HG03196 (cell line): ENCODE measurements around the gene KXD1.
"Not testable (repeated sequence)": the region's sequence is repeated elsewhere in the genome, so short reads cannot be mapped to it uniquely, and the experiment has no call there.

Source experiments
- ATAC-seq: cut with Tn5 transposase; IDR thresholded peaks from one replicate; pipeline ENCODE4 v1.9.1; 2021; ENCODE audit not compliant: unreplicated experiment

Gene KXD1

DNA sequence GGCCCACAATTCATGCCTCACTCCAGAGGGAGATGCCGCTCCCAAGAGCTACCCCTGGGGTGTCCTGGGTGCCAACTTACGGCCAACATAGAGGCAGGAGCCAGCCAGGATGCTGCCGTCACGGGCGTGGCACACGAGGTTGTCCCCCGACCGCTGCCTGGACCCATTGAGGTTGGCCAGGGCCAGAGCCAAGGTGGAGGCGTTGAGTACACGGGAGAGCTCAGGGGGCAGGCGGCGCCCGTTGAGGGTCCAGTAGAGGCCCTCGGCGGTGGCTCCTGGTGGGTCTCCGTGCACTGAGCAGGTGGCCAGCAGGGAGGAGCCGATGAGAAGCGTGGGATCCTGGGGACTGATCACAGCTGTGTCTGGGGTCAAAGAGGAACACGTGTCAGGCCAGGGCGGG, 41.8 kb downstream of the KXD1 start:
- ATAC-seq = no peak

DNA sequence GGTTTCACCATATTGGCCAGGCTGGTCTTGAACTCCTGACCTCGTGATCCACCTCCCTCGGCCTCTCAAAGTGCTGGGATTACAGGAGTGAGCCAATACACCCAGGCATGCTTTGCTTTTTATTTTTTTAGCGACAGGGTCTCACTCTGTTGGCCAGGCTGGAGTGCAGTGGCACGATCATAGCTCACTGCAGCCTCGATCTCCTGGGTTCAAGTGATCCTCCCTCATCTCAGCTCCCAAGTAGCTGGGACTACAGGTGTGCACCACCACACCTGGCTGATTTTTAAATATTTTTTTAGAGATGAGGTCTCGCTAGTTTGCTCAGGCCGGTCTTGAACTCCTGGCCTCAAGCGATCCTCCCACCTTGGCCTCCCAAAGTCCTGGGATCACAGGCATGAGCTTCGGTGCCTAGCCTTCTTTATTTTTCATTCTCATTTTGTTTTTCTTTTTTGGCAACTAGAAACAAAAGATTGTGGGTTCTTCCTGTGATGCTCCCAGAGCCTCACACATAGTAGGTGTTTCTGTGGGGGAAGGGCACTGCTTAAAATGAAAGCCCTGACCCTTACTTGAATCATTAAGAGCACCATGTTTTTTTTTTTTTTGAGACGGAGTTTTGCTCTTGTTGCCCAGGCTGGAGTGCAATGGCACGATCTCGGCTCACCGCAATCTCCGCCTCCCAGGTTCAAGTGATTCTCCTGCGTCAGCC, 43.2 kb downstream of the KXD1 start:
- ATAC-seq = not testable (repeated sequence)

DNA sequence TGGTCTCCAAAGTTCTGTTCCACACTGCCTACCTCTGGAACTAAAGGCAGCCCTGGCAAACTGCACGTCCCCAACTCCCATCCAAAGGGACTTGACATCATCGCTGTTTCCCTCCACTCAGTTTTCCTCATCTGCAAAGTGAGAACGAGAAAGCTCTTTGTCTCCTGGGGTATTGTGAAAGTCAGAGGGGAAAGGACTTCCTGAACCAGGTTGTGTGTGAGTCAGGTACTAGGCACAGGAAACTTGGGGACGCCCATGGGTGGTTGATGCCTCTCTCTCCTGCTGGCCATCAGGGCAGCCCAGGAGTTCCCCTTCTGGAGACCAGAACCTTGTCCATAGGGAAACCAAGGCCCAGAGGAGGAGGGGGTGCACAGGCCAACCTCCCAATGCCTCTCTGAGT, 44.2 kb downstream of the KXD1 start:
- no peak for ATAC-seq

DNA sequence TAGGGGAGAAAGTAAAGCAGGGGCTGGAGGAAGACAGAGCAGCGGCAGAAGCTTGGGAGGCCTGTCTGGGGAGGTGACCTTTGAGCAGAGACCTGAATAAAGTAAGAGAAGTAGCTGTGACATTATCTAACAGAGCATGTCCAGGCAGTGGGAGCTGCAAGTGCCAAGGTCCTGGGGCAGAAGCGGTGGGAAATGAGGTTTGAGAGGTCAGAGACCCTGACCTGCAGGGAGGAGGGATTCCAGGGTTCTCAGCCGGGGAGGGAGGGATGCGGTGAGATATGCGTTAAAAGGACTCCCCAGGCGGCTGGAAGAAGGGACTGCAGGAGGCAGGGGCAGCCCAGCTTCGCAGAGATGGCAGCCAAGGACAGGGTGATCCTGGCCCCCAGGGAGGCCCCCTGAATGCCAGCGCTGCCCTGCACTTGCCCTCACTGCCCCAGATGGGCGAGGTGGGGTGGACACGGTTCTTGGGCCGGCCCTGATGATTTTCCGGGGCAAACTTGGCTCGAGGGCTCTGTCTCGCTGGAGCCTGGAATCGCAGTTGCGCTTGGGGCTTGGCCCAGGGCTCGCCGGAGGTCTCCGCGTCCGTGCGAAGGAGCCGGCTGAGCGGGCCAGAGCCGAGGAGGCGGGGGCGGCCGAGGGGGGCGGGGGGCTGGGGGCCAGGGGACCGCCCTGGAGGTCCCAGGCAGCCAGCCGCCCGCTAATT, 45.7 kb downstream of the KXD1 start:
- ATAC-seq = no peak

DNA sequence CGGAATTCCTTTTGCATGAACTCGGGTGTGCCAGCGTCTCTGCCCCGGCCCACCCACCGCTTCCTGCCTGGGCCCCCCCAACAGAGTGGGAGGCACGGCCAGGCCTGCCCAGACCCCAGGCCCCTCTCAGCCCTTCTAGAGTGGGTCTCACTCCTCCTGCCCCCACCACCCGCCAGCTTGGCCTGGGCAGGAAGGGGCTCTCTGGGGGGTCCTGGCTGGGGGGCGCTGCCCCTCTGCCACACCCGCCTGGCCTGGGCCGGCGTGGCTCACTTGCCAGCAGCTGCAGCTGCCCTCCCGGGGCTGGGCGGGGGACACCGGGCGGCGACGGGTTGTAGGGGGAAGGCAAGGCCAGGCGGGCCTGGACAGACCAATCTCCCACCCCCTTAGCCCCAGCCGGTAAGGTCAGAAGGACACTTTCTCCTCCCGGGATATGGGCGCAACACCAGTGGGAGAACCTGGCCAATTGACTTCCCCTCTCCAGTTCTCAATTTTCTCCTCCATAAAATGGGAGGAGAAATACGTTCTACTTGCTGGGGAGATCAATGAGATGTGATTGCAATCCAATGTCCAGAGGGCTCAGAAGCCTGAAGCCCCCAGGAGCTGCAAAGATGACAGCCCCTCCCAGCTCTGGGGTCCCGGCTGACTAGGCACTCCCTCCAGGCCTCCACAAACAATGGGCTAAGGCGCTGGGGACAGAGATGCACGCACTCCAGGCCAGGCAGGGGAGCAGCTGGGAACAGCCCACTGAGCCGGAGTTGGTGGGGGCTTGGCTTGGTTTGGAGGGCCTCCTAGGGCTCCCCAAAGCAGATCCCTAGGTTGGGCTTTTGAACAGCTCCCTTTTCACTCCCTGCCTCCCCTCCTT, 46.5 kb downstream of the KXD1 start:
- ATAC-seq = no peak

DNA sequence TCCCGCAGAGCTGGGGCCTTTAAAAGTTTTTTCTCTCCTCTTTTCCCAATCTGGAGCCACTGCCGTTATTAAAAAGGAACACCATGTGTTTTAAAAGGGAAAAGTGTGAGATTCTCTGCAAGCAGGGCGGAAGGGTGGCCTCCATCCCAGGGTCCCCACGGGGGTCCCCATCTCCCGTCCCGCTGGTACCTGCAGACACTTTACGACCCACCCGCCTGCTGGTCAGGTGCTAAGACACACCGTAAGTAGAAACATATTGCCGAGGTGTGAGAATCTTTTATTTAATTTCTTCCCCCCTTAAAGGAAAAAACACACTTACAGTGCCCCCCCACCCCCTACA, 47.1 kb downstream of the KXD1 start:
- no peak for ATAC-seq

DNA sequence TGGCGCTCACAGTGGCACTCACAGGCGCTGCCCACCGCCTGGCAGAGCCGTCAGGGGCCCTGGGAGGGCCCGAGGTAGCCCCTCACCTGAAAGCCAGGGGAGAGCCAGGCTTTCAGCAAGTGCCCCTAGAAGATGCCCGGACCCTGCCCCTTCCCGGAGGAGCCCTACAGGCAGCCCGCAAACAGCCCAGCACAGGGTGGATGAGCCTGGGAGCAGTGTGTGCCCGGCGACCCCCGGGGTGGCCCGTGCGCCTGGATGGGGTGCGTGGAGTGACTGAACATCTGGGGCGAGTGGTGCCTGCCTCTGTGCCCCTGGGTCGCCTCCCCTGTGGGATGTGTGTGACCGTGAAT, 47.5 kb downstream of the KXD1 start:
- ATAC-seq = no peak

DNA sequence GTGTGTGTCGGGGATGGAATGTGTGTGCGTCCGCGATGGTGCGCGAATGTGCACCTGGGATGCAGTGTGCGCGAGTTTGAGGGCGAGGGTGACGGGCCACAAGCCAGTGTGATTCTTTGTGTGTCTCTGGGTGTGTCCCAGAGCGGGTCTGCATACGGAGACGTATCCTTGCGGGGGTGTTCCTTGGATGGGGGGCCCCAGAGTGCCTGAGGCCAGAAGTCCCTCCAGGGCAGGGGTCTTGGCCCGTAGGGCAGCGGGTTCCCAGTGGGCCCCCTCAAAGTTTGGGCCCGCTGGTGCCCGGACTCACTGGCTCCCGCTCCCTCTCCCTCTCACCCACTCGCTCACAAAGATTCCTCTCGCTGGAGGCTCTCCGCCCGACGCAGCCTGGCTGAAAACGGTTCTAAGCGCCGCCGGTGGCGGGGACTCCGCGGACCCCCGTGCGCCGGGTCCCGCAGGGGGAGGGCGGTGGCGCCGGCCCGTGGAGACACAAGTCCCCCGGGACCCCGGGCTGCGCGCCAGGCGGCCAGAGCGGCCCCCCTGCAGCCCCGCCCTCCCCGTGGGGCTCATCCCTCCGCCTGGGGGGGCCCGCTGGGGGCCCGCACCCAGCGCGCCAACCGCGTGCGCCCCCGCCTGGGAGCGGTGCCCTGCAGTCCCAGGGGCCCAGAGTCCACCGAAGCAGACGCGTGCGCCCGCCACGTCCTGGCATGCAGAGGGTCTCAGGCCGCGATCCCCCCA, 48.0 kb downstream of the KXD1 start:
- ATAC-seq = no peak

DNA sequence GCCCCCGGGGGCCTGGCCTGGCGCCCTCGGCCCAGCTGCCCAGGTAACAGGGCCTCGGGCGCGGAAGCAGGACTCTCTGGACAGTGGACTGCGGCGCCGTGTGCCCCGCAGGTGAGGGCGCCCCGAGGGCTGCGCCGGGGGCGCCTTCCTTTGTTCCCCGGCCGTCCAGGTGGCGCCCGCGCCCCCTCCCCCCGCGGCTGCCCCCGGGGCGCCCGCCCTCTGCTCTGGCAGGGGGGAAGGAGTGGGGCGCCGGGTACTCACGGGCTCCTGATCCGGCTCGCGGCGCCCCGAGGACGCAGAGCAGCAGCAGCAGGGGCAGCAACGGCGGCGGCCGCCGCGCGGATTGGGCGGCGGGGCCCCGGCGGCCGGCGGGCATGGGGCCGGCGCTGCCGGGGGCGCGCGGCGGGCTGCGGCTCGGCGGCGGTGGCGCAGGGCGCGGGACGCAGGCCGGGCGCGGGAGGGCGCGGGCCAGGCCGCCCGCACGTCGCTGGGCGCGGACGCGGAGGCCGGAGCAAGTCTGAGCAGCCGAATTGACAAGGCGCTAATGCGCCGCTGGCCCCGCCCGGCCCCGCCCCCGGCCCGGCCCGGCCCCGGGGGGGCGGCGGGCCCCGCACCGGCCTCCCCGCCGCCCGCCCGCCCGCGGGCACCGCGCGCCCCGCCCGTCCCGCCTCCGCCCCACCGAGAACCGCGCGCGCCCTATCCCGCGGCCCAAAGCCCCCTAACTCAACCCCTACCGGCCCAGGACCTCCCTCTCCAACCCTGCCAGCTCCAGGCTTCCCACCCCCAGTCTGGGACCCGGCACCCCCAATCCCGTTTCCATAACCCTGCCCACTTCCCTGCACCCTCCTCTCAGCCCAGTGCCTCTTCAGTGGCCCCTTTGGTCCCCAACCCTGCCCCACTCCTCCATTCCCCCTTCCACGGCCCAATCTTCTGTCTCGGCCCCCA, 48.9 kb downstream of the KXD1 start, which contains the start of gene CRLF1:
Gene CRLF1 (minus strand): TSS at position 519 of the 945 bp plus-strand sequence. CDS start 143 bp downstream, at position 376.
- ATAC-seq = no peak

DNA sequence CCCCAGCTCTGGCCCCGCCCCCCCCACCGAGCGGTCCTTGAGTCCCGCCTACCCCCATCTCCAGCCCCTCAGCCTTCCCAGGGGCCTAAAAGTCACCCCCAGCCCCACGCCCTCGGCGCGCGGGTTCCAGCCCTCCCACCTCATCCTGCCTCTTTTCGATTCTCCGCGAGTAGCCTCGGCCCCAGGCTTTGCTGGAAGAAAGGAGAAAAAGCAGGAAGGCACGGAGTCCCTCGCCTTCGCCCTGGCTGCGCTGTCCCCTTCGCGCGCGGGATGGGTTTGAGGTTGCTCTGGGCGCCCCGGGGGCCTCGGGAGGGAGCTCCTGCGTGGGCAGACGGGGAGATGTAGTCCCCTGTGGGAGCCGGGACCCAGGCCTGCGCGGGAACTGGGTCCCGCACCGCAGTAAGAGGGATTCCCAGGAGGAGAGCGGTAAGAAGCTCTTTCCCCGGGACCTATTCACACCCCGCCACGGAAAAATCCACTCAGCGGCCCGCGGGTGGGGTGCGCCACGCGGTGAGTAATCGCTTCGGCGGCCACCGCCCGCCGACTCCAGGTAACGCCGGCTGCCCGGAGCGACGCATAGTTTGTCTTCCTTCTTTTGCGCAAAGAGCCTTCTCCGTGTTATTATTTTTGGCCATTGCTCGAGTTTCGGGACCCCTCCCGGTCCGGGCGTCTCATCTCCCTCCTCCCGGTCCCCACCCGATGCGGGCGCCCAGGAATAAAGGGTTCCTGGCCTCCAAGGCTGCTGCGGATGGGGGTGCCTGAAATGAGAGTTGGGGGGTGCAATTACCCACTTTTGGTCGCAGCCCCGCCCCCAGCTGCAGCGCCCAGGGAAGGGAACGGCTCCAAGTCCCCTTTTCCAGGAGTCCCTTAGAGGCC, 49.8 kb downstream of the KXD1 start:
- no peak for ATAC-seq

DNA sequence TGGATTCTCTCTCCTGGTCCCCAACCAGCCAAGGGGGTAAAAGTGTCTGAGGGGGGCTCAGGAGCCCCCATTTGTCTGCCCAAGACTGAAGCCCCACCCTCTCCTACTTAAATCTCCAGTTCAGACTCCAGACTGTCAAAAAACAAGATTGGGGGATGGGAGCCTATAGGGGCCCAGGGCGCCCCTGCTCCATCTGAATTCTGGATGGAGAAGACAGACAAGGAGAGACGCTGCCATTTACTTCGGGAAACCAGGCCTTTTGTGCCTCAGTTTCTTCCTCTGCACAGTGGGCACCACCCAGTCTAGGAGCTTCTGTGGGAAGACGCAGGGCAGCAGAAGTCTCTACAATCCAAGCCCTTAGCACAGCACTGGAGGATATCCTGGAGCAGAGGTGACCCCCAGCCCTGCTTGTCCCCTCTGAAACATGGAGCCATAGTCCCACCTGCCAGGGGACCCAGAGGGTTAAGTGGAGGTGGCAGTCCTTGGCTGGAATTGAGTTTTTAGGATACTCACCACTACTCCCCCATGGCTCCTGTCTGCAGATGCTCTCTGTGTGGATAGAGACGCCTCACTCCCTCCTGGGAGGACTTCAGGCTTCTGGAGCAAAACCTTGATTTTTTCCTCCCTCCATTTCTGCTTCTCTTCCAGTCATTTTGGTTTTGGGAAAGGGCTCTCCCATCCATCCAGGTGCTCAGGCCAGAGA, 50.6 kb downstream of the KXD1 start:
- no peak for ATAC-seq

DNA sequence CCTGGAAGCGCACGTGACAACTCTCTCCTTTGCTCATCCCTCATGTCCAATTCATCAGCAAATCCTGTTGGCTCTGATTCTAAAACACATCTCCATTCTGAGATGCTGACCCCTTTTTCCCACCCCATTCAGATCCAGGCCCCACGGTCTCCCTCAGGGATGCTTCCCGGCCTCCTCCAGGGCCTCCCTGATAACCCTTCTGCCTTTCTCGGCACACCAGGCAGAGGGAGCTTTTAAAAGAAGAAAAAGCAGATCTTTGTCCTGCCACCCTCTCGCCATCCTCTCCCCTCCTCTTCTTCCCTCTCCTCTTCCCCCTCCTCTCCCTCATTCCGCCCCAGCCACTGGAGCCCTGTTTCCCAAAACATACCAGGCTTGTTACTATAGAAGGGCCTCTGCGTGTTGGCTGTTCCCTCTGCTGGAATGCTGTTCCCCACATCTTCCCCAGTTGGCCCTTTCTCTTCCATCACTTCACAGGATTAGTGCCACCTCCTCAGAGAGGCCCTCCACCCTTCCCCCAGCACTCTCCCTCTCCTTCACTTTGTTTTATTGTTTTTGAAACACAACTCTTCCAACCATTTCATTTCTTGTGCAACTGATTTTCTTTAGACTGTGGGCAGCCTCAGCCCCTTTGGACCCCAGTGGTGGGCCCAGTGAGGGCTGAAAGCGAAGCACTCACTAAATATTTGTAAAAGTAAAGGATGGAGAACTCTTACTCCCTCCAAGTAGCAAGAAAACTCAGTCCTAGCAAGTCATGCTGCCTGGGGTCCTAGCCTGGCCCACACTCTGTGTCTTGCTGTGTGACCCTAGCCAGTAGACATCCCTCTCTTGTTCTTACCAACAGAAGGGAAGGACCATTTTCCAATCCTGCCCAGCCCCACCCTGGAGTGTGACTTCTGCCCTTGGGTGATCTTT, 51.4 kb downstream of the KXD1 start:
- ATAC-seq = no peak

DNA sequence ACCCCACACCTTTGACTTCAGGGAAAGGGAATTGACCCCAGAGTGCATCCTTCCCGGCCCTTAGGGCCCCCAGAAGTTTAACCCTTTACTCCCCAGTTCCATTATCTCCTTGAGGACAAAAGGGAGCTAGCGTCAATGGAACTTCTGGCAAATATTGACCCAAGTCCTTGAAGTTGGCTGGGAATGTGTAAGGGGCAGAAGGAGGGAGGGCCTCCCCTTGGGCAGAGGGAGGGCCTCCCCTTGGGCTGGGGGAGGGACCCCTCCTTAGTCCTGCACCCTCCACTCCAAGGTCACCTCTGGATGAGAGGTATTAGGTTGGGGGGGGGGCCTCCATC, 52.0 kb downstream of the KXD1 start:
- ATAC-seq = no peak

DNA sequence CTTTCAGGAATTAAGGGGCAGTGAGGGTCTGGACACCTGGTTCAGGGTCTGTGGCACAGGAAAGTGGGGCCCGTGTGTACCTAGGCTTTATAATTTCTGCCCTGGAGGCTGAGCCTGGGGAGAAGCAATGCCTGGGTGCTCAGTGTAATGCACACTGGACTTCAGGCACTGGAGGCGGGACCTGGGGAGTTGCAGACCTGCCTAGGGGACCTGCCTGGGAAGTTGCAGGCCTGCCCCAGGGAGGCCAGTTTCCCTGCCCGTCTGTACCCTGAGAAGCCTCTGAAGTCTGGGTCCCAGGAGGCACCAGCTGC, 52.5 kb downstream of the KXD1 start:
- ATAC-seq = no peak

DNA sequence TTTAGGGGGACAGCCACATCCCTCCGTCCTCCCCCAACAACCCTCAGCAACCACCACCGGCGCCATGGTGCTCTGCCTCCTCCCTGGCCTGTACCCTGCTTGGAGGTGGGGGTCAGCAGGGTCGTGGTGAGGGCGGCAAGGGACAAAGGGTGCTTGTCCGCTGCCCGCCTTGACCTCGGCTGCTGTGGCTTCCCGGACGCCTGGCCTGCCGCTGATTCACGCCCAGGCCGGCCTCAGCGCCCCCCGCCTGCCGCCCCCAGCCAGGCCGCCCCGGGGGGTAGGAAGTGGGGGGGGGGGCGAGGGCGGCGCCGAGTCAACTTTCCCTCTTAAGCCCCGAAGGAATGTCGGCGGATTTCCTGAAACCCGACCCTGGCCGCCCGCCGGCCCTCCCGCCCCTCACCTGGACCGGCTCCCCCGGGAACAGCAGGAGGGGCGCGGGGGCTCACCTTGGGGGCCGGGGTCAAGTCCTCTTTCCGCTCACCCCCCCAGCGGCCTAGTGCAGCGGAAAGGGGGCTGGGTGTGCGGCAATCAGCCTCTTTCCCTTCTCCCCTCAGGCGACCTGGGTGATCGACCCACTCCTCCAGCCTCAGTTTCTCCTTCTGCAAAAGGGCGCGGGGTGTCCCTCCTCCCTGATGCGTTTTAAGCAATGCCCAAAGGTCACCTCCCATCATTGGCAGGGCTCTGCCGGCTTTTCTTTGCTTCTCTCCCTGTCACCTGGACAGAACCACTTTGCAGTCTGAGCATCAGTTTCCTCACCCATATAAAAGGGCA, 53.1 kb downstream of the KXD1 start:
- no peak for ATAC-seq

DNA sequence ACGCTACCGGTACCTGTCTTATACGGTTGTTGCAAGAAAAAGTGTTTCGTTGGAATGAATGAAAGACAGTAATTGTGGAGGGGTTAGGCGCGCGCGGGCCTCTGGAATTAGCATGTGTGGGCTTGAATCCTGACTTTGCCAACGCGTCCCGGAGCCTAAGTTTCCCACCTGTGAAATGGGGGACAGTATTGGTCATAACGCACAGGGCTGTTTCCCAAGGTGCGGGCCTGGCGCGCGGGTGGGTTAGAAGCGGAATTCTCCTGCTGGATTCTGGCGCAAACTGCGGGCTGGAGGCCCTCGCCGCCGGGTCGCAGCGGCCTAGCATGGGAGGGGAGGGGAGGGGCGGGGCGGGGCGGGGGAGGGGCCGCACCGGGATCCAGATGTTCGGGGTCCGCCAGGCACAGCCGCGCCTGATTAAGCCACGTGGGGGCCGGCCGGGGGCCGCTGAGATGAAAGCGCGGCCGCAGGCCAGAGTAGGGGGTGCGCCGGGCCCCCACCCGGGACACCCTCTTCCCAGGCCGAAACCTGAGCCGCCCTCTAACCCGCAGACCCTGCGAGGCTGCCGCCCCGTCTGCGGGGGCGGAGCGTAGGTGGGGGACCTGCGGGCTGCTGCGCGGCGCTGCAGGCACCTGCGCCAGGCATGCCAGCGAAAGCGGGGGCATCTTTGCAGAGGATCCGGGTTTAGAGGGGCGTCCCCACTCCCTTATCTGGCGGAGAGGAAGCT, 53.8 kb downstream of the KXD1 start:
- no peak for ATAC-seq
